PC-9 (cell line): Measurements from ENCODE around the gene CFAP92. TPM values are rescaled to one million over a fixed set of nuclear protein-coding genes. Genes with fewer than 3 reads are reported as not detected.
A peak's percentile ranks its signal among the peaks of the same experiment; 100 is the strongest.

Experiments
- BruUV-seq: library from RNA; stranded (reverse); fragments of 400-500 nt; replicated peaks from 2 replicates; lab custom pipeline; 2021; lab: Mats Ljungman, UMichigan
- CTCF ChIA-PET: fragments of 300-600 bp; sonication (Branson Sonifier 250); formaldehyde crosslinking; loops from one replicate; lab custom pipeline; 2022; ENCODE audit warnings: antibody characterized with exemption; lab: Charles Lee
- POLR2A ChIA-PET: fragments of 300-600 bp; sonication (Branson Sonifier 250); formaldehyde crosslinking; loops from one replicate; lab custom pipeline; 2022; ENCODE audit warnings: antibody characterized with exemption; ENCODE audit not compliant: unreplicated experiment; lab: Charles Lee
- DNase-seq, 2 experiments: peaks; one replicate each; pipeline versions ENCODE4 v3.0.0 to v3.0.0-alpha.2; 2015 to 2022; ENCODE audit warnings: mixed read lengths in 1 of 2
- H2AFZ ChIP-seq: fragments of 200-600 bp; sonication (generic); 2 replicates; pipeline ENCODE4 v1.8.1; 2017; ENCODE audit warnings: antibody characterized with exemption
- H3F3A ChIP-seq: fragments of 200-600 bp; sonication (generic); 2 replicates; pipeline ENCODE4 v1.8.1; 2017; ENCODE audit warnings: antibody characterized with exemption, mild to moderate bottlenecking, low read depth; ENCODE audit not compliant: insufficient read depth
- H3K27ac ChIP-seq: fragments of 200-600 bp; sonication (generic); 2 replicates; pipeline ENCODE4 v1.6.1; 2016; ENCODE audit warnings: mixed run types
- H3K27me3 ChIP-seq: fragments of 200-600 bp; sonication (generic); 2 replicates; pipeline ENCODE4 v1.6.1; 2016; ENCODE audit warnings: low read depth, mixed run types; ENCODE audit not compliant: insufficient read depth
- H3K36me3 ChIP-seq: fragments of 200-600 bp; sonication (generic); 2 replicates; pipeline ENCODE4 v1.6.1; 2016; ENCODE audit warnings: low read depth, mixed run types
- H3K4me1 ChIP-seq: fragments of 200-600 bp; sonication (generic); replicated peaks from 2 replicates; pipeline ENCODE4 v1.6.1; 2016; ENCODE audit warnings: mixed run types; ENCODE audit not compliant: insufficient read depth
- H3K4me2 ChIP-seq: fragments of 200-600 bp; sonication (generic); 2 replicates; pipeline ENCODE4 v1.6.1; 2017; ENCODE audit warnings: mixed run types
- H3K4me3 ChIP-seq: fragments of 200-600 bp; sonication (generic); 2 replicates; pipeline ENCODE4 v1.6.1; 2016; ENCODE audit warnings: mixed run types
- H3K79me2 ChIP-seq: fragments of 200-600 bp; sonication (generic); 2 replicates; pipeline ENCODE4 v1.6.1; 2017; ENCODE audit warnings: low read depth, mixed run types
- H3K9me2 ChIP-seq: fragments of 200-600 bp; sonication (generic); 2 replicates; pipeline ENCODE4 v1.8.1; 2017; ENCODE audit warnings: mild to moderate bottlenecking; ENCODE audit not compliant: insufficient read depth
- H3K9me3 ChIP-seq: fragments of 200-600 bp; sonication (generic); 2 replicates; pipeline ENCODE4 v1.8.1; 2016; ENCODE audit warnings: low read depth; ENCODE audit not compliant: insufficient read depth
- H4K20me1 ChIP-seq: fragments of 200-600 bp; sonication (generic); 2 replicates; pipeline ENCODE4 v1.8.1; 2017; ENCODE audit not compliant: insufficient read depth
- CTCF ChIP-seq: fragments of 200-600 bp; sonication (generic); conservative IDR thresholded peaks from 2 replicates; pipeline ENCODE4 v1.6.1; 2017; ENCODE audit warnings: mixed run types, antibody characterized with exemption, mild to moderate bottlenecking, moderate library complexity
- EZH2 ChIP-seq: fragments of 200-600 bp; sonication (generic); IDR thresholded peaks from 2 replicates; pipeline ENCODE4 v1.8.0; 2017; ENCODE audit warnings: antibody characterized with exemption, low read depth
- intact Hi-C: fragments of 100-400 bp; cut with micrococcal nuclease; formaldehyde crosslinking; loops from one replicate; pipeline ENCODE4 v1.10.0; 2022; ENCODE audit not compliant: unreplicated experiment
- total RNA-seq: library from RNA; stranded (reverse); gene quantifications from 2 replicates; pipeline ENCODE4 v1.2.3, GENCODE V29; 2021

CFAP92 gene
- total RNA-seq, 1 experiment from 2014 or later, result 4.3 TPM

- Histone ChIP-seq H3K4me3 (no peak overlapping the region), H3K9me2 (no peaks in the 10 kb centered on the region), H3F3A (peaks cover 5% of the 10 kb centered on the region; the same call in 1 of the 2 replicates), H3K9me3 (peaks cover 33% of the 10 kb centered on the region), H3K4me2 (no peak overlapping the region), H3K36me3 (no peaks in the 10 kb centered on the region), H3K27ac (no peak overlapping the region), H2AFZ (no peak overlapping the region), H3K27me3 (no peaks in the 10 kb centered on the region), H3K4me1 (no peaks in the 10 kb centered on the region), H3K79me2 (no peaks in the 10 kb centered on the region), H4K20me1 (no peaks in the 10 kb centered on the region)
- CTCF ChIA-PET, result no interaction called here
- POLR2A ChIA-PET, result no interaction called here
- TF ChIP-seq EZH2 (no peak), CTCF (no peak)
- BruUV-seq, result TSS peak; percentile 11
- no peak for DNase-seq
- intact Hi-C loops, result no loop called here
Measured at GRCh38 chr3:128922804-128923459, 70.9 kb downstream of the CFAP92 start.

- H3K4me3 ChIP-seq, result no peak overlapping the region
- no peaks in the 10 kb centered on the region for H3K36me3 ChIP-seq
- no peaks in the 10 kb centered on the region for H4K20me1 ChIP-seq
- H2AFZ ChIP-seq, result no peak overlapping the region
- no peaks in the 10 kb centered on the region for H3K79me2 ChIP-seq
- peaks cover 15% of the 10 kb centered on the region for H3K9me3 ChIP-seq
- DNase-seq, result no peak
- no peaks in the 10 kb centered on the region for H3K27me3 ChIP-seq
- intact Hi-C loops, result no loop called here
- CTCF ChIA-PET, result interaction anchor here (0.6 kb wide), 1 partner anchor 292 kb away, joined by 4 read pairs; no protein-coding TSS in a partner anchor
- no peaks in the 10 kb centered on the region for H3F3A ChIP-seq
- no peak overlapping the region for H3K4me2 ChIP-seq
- TF ChIP-seq EZH2 (no peak), CTCF (no peak)
- H3K4me1 ChIP-seq, result no peaks in the 10 kb centered on the region
- no TSS peak for BruUV-seq
- POLR2A ChIA-PET, result no interaction called here
- no peak overlapping the region for H3K27ac ChIP-seq
- H3K9me2 ChIP-seq, result no peaks in the 10 kb centered on the region
Measured at GRCh38 chr3:128919988-128920387, 73.9 kb downstream of the CFAP92 start.

- H3K36me3 ChIP-seq, result no peaks in the 10 kb centered on the region
- H4K20me1 ChIP-seq, result no peaks in the 10 kb centered on the region
- no peaks in the 10 kb centered on the region for H3K9me2 ChIP-seq
- no peak overlapping the region for H3K27ac ChIP-seq
- no peak overlapping the region for H3K4me3 ChIP-seq
- H2AFZ ChIP-seq, result no peak overlapping the region
- H3K4me1 ChIP-seq, result no peaks in the 10 kb centered on the region
- intact Hi-C loops, result no loop called here
- H3K9me3 ChIP-seq, result 0 out of 2 replicates have a peak, but pooled peaks cover 4% of the 10 kb centered on the region
- TF ChIP-seq EZH2 (no peak), CTCF (no peak)
- H3K27me3 ChIP-seq, result no peaks in the 10 kb centered on the region
- ChIA-PET POLR2A (no interaction called here), CTCF (no interaction called here)
- H3F3A ChIP-seq, result no peaks in the 10 kb centered on the region
- DNase-seq, result no peak
- no TSS peak for BruUV-seq
- H3K4me2 ChIP-seq, result no peak overlapping the region
- no peaks in the 10 kb centered on the region for H3K79me2 ChIP-seq
Measured at GRCh38 chr3:128917291-128917690, 76.6 kb downstream of the CFAP92 start.
